HepG2 (cell line): ENCODE results near the gene DNAH9. TPM values are rescaled to one million over a fixed set of nuclear protein-coding genes. Genes with fewer than 3 reads are reported as not detected.

ENCODE experiments used
- ATF1 ChIP-seq: IDR thresholded peaks from 2 replicates; pipeline ENCODE4 v1.6.1; 2016; ENCODE audit warnings: mild to moderate bottlenecking, control low read depth
- ATRX ChIP-seq: sonication (generic); formaldehyde crosslinking; IDR thresholded peaks from 2 replicates; pipeline ENCODE4 v1.4.0; 2020; ENCODE audit warnings: missing genetic modification reagents, borderline replicate concordance
- CSRNP2 ChIP-seq: sonication (generic); formaldehyde crosslinking; conservative IDR thresholded peaks from 2 replicates; pipeline ENCODE4 v1.8.0; 2022; ENCODE audit warnings: low read depth, missing genetic modification reagents
- FOXP1 ChIP-seq, 2 experiments: fragments of 450-650 bp in 1 of 2; IDR thresholded peaks; 2 replicates each; pipeline ENCODE4 v1.6.1; 2017 to 2018; ENCODE audit warnings: antibody characterized with exemption in 1 of 2
- HHEX ChIP-seq: IDR thresholded peaks from 2 replicates; pipeline ENCODE4 v1.6.1; 2016; ENCODE audit warnings: control low read depth
- HOMEZ ChIP-seq: IDR thresholded peaks from 2 replicates; pipeline ENCODE4 v1.6.1; 2016; ENCODE audit warnings: low read depth
- KMT2B ChIP-seq: IDR thresholded peaks from 2 replicates; pipeline ENCODE4 v1.6.1; 2016; ENCODE audit warnings: missing genetic modification reagents, missing compliant biosample characterization
- MZF1 ChIP-seq: sonication (generic); formaldehyde crosslinking; IDR thresholded peaks from 2 replicates; pipeline ENCODE4 v1.8.1; 2023; ENCODE audit warnings: mild to moderate bottlenecking, missing genetic modification reagents, borderline replicate concordance
- ZHX2 ChIP-seq, 2 experiments: sonication (generic) in 1 of 2; formaldehyde crosslinking in 1 of 2; IDR thresholded peaks; 2 replicates each; pipeline versions ENCODE4 v1.6.1 to v1.9.0; 2014 to 2022; ENCODE audit warnings: antibody characterized with exemption in 1 of 2, borderline replicate concordance in 1 of 2, inconsistent platforms in 1 of 2, low read depth in 1 of 2, missing genetic modification reagents in 1 of 2
- ZNF512 ChIP-seq: sonication (generic); formaldehyde crosslinking; IDR thresholded peaks from 2 replicates; pipeline ENCODE4 v1.4.0; 2020; ENCODE audit warnings: mild to moderate bottlenecking, missing genetic modification reagents
- ZSCAN5A ChIP-seq: sonication (generic); formaldehyde crosslinking; IDR thresholded peaks from 2 replicates; pipeline ENCODE4 v1.8.0; 2022; ENCODE audit warnings: mild to moderate bottlenecking, missing genetic modification reagents, borderline replicate concordance
- polyA plus RNA-seq, 8 experiments: library from polyadenylated mRNA; depleted of rRNA in 3 of 8; stranded (reverse) in 7 of 8; unstranded in 1 of 8; fragments of >200 nt; fragmentation: Illumina TruSeq in 4 of 8; extraction: Trizol in 4 of 8; gene quantifications; 2 replicates each; pipeline versions ENCODE4 v1.2.1 to v1.2.3, GENCODE V29; 2011 to 2016; ENCODE audit warnings: low read depth in 4 of 8, missing spikeins in 1 of 8, mixed read lengths in 1 of 8; ENCODE audit not compliant: insufficient read depth in 1 of 8
- total RNA-seq, 5 experiments: library from RNA; depleted of rRNA; stranded (reverse); fragments of >200 nt; fragmentation: Illumina TruSeq; extraction: Trizol; gene quantifications; 2 replicates each; pipeline ENCODE4 v1.2.3, GENCODE V29; 2016; ENCODE audit warnings: low read depth in 1 of 5

Gene DNAH9
- total and polyA plus RNA-seq, 2 of the 13 experiments (the other 11 are each of a cell fraction or from before 2014, with no cell fraction given), result not detected

GRCh38 chr17:11814655-11815262, 216.5 kb downstream of the DNAH9 start (continued):
- TF ChIP-seq ZHX2 (IDR thresholded peaks at IDR 0.05; ENCODE audit: low read depth) (no peak), ZHX2 (CRISPR knock-in tag; IDR thresholded peaks at IDR 0.05; ENCODE audit: borderline replicate concordance) (no peak), MZF1 (CRISPR knock-in tag) (no peak), FOXP1 (IDR thresholded peaks at IDR 0.05) (no peak), FOXP1 (CRISPR knock-in tag; IDR thresholded peaks at IDR 0.05) (no peak), ATF1 (CRISPR knock-in tag) (no peak), HOMEZ (CRISPR knock-in tag) (no peak), CSRNP2 (no peak), HHEX (no peak), ZNF512 (CRISPR knock-in tag) (no peak), ATRX (CRISPR knock-in tag) (no peak), KMT2B (CRISPR knock-in tag) (no peak), ZSCAN5A (CRISPR knock-in tag) (no peak)
- TF ChIP-seq, all 625 proteins: peak for 0
